Measurements from ENCODE around the gene WIPF3. TPM values are rescaled to one million over a fixed set of nuclear protein-coding genes. Genes with fewer than 3 reads are reported as not detected.

Gene WIPF3
- total RNA-seq, 1 donor from 2014 or later, result 4.0 TPM

DNA sequence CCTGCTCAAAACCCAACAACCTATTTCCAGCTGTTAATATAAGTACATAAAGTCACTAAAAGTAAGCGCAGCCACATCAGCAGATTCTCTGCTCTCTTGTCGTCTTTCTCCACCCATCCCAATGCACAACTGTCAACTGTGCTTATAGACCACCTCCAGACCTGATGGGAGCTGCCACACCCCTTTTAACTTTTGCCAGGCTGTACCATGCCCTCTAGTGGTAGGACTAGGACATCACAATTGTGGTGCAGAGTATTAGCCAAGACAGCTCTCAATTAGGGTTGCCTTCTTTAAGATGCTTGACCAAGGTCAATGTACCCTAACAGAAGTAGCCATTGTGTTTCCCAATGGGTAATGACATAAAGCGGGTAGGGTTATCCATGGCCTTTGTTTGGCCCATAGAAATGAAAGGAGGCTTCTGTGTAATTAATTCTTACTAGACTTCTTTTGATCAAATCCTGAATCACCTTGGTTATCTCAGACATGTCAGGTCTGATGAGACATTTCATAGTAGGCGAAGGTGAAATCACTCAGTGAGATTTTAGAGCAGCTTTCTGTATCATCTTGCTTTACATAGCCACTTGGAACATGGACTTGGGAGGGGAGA is 115.2 kb downstream of the WIPF3 start:
- peak; percentile 54 for DNase-seq (ENCODE audit: low read depth, low spot score)
- Mint-ChIP-seq H3K9me3 (no peaks in the 10 kb centered on the region), H3K36me3 (ENCODE audit: low read depth) (peaks cover 8% of the 10 kb centered on the region), H3K27ac (ENCODE audit: unreplicated experiment) (no peak overlapping the region), H3K4me3 (no peak overlapping the region), H3K4me1 (peaks cover 18% of the 10 kb centered on the region), H3K27me3 (ENCODE audit: low read depth) (no peaks in the 10 kb centered on the region)
- TF ChIP-seq, protein P1, sequence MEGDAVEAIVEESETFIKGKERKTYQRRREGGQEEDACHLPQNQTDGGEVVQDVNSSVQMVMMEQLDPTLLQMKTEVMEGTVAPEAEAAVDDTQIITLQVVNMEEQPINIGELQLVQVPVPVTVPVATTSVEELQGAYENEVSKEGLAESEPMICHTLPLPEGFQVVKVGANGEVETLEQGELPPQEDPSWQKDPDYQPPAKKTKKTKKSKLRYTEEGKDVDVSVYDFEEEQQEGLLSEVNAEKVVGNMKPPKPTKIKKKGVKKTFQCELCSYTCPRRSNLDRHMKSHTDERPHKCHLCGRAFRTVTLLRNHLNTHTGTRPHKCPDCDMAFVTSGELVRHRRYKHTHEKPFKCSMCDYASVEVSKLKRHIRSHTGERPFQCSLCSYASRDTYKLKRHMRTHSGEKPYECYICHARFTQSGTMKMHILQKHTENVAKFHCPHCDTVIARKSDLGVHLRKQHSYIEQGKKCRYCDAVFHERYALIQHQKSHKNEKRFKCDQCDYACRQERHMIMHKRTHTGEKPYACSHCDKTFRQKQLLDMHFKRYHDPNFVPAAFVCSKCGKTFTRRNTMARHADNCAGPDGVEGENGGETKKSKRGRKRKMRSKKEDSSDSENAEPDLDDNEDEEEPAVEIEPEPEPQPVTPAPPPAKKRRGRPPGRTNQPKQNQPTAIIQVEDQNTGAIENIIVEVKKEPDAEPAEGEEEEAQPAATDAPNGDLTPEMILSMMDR (conservative IDR thresholded peaks at IDR 0.05), result peak; percentile 93

DNA sequence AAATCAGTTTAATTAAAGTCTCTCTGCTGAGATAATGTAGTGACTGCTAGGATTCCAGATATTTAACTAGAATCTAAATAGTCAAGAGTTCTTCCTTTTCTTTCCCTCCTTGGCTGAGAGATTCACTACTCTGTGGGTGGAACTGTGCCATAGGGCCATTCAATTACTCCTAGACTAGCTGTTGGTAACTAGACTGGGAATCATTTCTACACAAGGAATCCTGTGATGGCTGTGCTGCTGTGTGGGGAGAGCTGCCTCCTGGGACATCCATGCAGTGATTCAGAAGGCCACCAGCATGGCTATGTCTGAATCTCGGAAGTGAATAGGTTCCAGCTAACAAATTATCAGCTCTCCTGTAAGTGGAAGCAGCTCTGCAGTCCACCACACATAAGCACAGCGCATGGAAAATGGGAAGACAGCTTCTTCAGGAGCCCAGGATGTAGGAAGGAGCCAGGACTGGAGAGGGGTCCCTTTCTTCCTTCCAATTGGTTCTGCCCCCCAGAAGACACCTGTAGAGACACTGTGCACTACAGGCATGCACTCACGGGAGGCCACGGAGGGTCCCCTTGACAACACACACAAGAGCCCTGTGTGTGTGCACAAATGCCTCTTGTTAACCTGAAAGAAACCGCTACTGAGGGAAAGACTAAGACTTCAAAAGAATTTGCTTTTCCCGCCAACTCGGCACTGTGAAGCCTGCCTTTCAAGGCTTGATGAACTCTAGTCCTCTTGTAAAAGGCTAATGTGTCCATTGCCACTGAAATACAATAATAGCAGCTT is 116.8 kb downstream of the WIPF3 start:
- H3K4me3 Mint-ChIP-seq, result no peak overlapping the region
- no peaks in the 10 kb centered on the region for H3K9me3 Mint-ChIP-seq
- H3K36me3 Mint-ChIP-seq (ENCODE audit: low read depth), result peaks cover 8% of the 10 kb centered on the region
- H3K4me1 Mint-ChIP-seq, result peaks cover 23% of the 10 kb centered on the region
- no peaks in the 10 kb centered on the region for H3K27me3 Mint-ChIP-seq (ENCODE audit: low read depth)
- TF ChIP-seq, protein P1 (conservative IDR thresholded peaks at IDR 0.05), result no peak
- no peak overlapping the region for H3K27ac Mint-ChIP-seq (ENCODE audit: unreplicated experiment)
- no peak for DNase-seq (ENCODE audit: low read depth, low spot score)

DNA sequence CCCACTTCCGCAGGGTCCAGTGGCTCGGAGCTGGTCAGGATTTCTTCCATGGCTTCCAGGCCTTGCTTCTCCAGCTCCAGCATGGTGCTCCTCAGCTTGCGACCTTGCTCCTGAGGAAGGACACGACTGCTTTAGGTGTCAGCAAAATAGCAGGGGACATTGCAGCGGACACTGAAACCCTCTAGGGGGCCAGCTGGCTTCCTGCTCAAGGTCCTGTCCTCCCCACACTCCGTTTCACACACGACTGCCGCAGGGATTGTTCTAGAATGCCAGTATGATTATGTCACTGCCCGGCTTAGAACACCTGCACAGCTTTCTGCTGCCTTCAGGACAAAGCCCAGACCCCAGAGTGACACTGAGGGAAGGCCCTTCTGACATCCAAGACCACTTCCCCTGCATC is 117.7 kb downstream of the WIPF3 start:
- H3K4me1 Mint-ChIP-seq, result peaks cover 23% of the 10 kb centered on the region
- TF ChIP-seq, protein P1 (conservative IDR thresholded peaks at IDR 0.05), result no peak
- no peaks in the 10 kb centered on the region for H3K9me3 Mint-ChIP-seq
- no peak overlapping the region for H3K27ac Mint-ChIP-seq (ENCODE audit: unreplicated experiment)
- H3K27me3 Mint-ChIP-seq (ENCODE audit: low read depth), result no peaks in the 10 kb centered on the region
- H3K36me3 Mint-ChIP-seq (ENCODE audit: low read depth), result peaks cover 7% of the 10 kb centered on the region
- H3K4me3 Mint-ChIP-seq, result no peak overlapping the region
- no peak for DNase-seq (ENCODE audit: low read depth, low spot score)

DNA sequence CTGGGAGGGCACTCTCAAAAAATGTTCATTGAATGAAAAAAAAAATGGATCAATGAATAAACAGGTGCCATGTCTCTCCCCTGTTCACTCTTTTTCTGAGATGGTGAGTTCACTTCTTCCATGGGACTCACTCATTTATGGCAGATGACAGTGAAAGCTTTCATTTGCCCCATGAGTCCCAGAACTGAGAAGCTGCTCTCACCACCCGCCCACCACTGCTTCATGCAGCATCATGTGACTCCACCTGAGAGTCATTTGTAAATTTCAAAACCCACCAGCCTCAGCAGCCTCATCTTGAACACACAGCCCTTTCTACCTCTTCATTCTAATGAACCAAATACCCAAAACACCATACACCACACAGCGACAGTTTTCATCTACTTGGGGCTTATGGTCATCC is 118.4 kb downstream of the WIPF3 start:
- H3K36me3 Mint-ChIP-seq (ENCODE audit: low read depth), result peaks cover 3% of the 10 kb centered on the region
- H3K9me3 Mint-ChIP-seq, result no peaks in the 10 kb centered on the region
- no peak overlapping the region for H3K4me3 Mint-ChIP-seq
- no peak overlapping the region for H3K27ac Mint-ChIP-seq (ENCODE audit: unreplicated experiment)
- peaks cover 23% of the 10 kb centered on the region for H3K4me1 Mint-ChIP-seq
- TF ChIP-seq, protein P1 (conservative IDR thresholded peaks at IDR 0.05), result no peak
- no peaks in the 10 kb centered on the region for H3K27me3 Mint-ChIP-seq (ENCODE audit: low read depth)
- no peak for DNase-seq (ENCODE audit: low read depth, low spot score)

DNA sequence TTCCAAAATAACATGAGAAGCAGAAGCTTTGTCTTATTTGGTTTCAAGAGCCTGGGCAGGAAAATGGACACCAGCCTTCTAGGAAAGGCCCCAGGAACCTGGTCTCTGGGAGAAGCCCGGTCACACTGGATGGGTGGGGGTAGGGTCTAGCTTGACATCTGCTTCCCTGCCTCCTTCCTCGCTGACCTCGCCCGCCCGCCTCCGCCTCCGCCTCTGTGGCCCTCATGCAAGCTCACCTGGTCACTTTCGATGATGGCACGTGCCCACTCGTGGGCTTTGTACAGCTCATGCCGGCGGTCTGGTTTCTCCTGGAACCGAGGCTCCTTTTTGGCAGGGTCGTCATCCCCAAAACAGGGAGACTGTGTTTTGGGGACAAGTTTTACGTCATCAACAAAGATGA is 119.9 kb downstream of the WIPF3 start:
- Mint-ChIP-seq H3K27me3 (ENCODE audit: low read depth) (no peaks in the 10 kb centered on the region), H3K27ac (ENCODE audit: unreplicated experiment) (peak overlapping the region; percentile 85), H3K4me1 (peaks cover 22% of the 10 kb centered on the region), H3K4me3 (no peak overlapping the region), H3K36me3 (ENCODE audit: low read depth) (peaks cover 6% of the 10 kb centered on the region), H3K9me3 (no peaks in the 10 kb centered on the region)
- DNase-seq (ENCODE audit: low read depth, low spot score), result no peak
- TF ChIP-seq, protein P1 (conservative IDR thresholded peaks at IDR 0.05), result no peak
